ENCODE results near the gene GFM1. TPM values are rescaled to one million over a fixed set of nuclear protein-coding genes. Genes with fewer than 3 reads are reported as not detected.
"Not testable (repeated sequence)": the region's sequence is repeated elsewhere in the genome, so short reads cannot be mapped to it uniquely, and the experiment has no call there.

GFM1 gene
- total RNA-seq, 1 experiment from 2014 or later, result 50.6 TPM

GRCh38 chr3:158678687-158679086, 34.4 kb downstream of the GFM1 start:
- DNase-seq (ENCODE audit: low read depth), result no peak

- peak; percentile 35 for DNase-seq (ENCODE audit: low read depth)
Measured at GRCh38 chr3:158679547-158680000, 35.2 kb downstream of the GFM1 start.

GRCh38 chr3:158680861-158681260, 36.5 kb downstream of the GFM1 start:
- DNase-seq (ENCODE audit: low read depth), result no peak

- no peak for DNase-seq (ENCODE audit: low read depth)
Measured at GRCh38 chr3:158683230-158683962, 39.1 kb downstream of the GFM1 start.

- no peak for DNase-seq (ENCODE audit: low read depth)
Measured at GRCh38 chr3:158685159-158685558, 40.8 kb downstream of the GFM1 start.

- not testable (repeated sequence) for DNase-seq (ENCODE audit: low read depth)
Measured at GRCh38 chr3:158693866-158694456, 49.6 kb downstream of the GFM1 start.

- DNase-seq (ENCODE audit: low read depth), result no peak
Measured at GRCh38 chr3:158696618-158697017, 52.3 kb downstream of the GFM1 start.

GRCh38 chr3:158700559-158700958, 56.2 kb downstream of the GFM1 start:
- no peak for DNase-seq (ENCODE audit: low read depth)

GRCh38 chr3:158701420-158702065, 57.2 kb downstream of the GFM1 start:
- DNase-seq (ENCODE audit: low read depth), result no peak

- peak; percentile 45 for DNase-seq (ENCODE audit: low read depth)
Measured at GRCh38 chr3:158702815-158703481, 58.6 kb downstream of the GFM1 start.

- no peak for DNase-seq (ENCODE audit: low read depth)
Measured at GRCh38 chr3:158703566-158703965, 59.2 kb downstream of the GFM1 start.

- peak; percentile 99 for DNase-seq (ENCODE audit: low read depth)
Measured at GRCh38 chr3:158709666-158710083, 65.3 kb downstream of the GFM1 start.

GRCh38 chr3:158710601-158711000, 66.3 kb downstream of the GFM1 start:
- no peak for DNase-seq (ENCODE audit: low read depth)

- peak; percentile 91 for DNase-seq (ENCODE audit: low read depth)
Measured at GRCh38 chr3:158711886-158712285, 67.6 kb downstream of the GFM1 start.

- DNase-seq (ENCODE audit: low read depth), result no peak
Measured at GRCh38 chr3:158712443-158712842, 68.1 kb downstream of the GFM1 start.

- DNase-seq (ENCODE audit: low read depth), result peak; percentile 59
Measured at GRCh38 chr3:158713094-158713499, 68.8 kb downstream of the GFM1 start.

- no peak for DNase-seq (ENCODE audit: low read depth)
Measured at GRCh38 chr3:158717576-158717975, 73.2 kb downstream of the GFM1 start.

- DNase-seq (ENCODE audit: low read depth), result peak; percentile 99
Measured at GRCh38 chr3:158718490-158719170, 74.3 kb downstream of the GFM1 start.

GRCh38 chr3:158722108-158722507, 77.8 kb downstream of the GFM1 start:
- DNase-seq (ENCODE audit: low read depth), result no peak

GRCh38 chr3:158723991-158724390, 79.7 kb downstream of the GFM1 start:
- no peak for DNase-seq (ENCODE audit: low read depth)

GRCh38 chr3:158725348-158726011, 81.2 kb downstream of the GFM1 start:
- peak; percentile 98 for DNase-seq (ENCODE audit: low read depth)
